ENCODE measurements around the gene TAS1R1.

The TAS1R1 gene

DNA sequence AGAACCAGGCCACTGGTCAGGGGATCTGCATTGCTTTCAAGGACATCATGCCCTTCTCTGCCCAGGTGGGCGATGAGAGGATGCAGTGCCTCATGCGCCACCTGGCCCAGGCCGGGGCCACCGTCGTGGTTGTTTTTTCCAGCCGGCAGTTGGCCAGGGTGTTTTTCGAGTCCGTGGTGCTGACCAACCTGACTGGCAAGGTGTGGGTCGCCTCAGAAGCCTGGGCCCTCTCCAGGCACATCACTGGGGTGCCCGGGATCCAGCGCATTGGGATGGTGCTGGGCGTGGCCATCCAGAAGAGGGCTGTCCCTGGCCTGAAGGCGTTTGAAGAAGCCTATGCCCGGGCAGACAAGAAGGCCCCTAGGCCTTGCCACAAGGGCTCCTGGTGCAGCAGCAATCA lies 19.7 kb downstream of the TAS1R1 start:
- no peak for DNase-seq

DNA sequence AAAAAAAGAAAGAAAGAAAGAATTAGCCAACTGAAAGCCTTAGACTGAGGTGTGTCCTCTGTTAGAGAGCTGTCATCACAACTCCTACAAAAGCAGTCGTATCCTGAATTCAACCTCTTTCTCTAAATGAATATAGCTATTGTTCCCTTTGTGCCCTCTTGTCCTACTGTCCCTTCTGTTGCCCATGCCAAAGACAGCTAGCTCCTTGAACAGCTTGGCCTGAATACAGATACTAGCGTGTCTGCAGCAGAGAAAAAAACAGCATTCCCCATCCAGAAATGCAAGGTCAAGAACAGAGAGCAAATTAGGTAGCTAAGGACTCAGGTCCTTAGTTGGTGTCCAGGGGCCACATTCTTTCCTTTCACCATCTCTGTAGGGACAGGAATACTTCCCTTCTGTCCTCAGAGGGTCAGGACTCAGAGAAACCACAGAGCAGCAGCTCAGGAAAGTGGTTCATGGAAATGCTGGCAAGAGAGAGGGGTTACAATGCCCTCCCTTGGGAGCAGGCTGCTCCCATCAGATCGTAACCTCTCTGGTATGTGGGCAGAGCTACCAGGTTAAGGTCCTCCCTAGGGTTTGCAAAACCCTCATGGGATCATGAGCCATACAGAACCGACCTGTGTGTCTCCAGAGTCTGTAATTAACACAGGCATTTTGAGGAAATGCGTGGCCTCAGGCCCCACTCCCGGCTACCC lies 22.9 kb downstream of the TAS1R1 start:
- DNase-seq = no peak

DNA sequence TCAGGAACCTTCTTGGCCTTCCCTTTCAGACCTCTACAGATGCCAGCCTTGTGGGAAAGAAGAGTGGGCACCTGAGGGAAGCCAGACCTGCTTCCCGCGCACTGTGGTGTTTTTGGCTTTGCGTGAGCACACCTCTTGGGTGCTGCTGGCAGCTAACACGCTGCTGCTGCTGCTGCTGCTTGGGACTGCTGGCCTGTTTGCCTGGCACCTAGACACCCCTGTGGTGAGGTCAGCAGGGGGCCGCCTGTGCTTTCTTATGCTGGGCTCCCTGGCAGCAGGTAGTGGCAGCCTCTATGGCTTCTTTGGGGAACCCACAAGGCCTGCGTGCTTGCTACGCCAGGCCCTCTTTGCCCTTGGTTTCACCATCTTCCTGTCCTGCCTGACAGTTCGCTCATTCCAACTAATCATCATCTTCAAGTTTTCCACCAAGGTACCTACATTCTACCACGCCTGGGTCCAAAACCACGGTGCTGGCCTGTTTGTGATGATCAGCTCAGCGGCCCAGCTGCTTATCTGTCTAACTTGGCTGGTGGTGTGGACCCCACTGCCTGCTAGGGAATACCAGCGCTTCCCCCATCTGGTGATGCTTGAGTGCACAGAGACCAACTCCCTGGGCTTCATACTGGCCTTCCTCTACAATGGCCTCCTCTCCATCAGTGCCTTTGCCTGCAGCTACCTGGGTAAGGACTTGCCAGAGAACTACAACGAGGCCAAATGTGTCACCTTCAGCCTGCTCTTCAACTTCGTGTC lies 23.7 kb downstream of the TAS1R1 start:
- DNase-seq = no peak

DNA sequence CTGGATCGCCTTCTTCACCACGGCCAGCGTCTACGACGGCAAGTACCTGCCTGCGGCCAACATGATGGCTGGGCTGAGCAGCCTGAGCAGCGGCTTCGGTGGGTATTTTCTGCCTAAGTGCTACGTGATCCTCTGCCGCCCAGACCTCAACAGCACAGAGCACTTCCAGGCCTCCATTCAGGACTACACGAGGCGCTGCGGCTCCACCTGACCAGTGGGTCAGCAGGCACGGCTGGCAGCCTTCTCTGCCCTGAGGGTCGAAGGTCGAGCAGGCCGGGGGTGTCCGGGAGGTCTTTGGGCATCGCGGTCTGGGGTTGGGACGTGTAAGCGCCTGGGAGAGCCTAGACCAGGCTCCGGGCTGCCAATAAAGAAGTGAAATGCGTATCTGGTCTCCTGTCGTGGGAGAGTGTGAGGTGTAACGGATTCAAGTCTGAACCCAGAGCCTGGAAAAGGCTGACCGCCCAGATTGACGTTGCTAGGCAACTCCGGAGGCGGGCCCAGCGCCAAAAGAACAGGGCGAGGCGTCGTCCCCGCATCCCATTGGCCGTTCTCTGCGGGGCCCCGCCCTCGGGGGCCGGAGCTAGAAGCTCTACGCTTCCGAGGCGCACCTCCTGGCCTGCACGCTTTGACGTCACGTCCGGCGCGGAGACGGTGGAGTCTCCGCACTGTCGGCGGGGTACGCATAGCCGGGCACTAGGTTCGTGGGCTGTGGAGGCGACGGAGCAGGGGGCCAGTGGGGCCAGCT lies 24.4 kb downstream of the TAS1R1 start, which contains the start of gene ZBTB48:
Gene ZBTB48 (plus strand): TSS at position 621 of the 745 bp plus-strand sequence. CDS start 616 bp downstream, outside the sequence.
- peak; percentile 98 for DNase-seq

DNA sequence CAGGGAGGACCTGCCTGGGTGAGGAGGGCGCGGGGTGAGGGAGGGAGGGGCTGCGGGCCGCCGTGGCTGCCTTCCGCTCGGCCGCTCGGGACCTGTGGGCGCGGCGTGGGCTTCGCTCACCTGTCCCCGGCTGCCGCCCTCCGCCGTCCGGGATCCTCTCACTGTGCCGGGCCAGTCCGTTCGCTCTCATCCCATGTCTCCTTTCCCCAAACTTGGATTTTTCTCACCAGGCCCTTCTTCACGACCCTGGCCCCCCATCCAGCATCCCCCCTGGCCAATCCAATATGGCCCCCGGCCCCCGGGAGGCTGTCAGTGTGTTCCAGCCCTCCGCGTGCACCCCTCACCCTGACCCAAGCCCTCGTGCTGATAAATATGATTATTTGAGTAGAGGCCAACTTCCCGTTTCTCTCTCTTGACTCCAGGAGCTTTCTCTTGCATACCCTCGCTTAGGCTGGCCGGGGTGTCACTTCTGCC lies 25.0 kb downstream of the TAS1R1 start:
- DNase-seq = no peak

DNA sequence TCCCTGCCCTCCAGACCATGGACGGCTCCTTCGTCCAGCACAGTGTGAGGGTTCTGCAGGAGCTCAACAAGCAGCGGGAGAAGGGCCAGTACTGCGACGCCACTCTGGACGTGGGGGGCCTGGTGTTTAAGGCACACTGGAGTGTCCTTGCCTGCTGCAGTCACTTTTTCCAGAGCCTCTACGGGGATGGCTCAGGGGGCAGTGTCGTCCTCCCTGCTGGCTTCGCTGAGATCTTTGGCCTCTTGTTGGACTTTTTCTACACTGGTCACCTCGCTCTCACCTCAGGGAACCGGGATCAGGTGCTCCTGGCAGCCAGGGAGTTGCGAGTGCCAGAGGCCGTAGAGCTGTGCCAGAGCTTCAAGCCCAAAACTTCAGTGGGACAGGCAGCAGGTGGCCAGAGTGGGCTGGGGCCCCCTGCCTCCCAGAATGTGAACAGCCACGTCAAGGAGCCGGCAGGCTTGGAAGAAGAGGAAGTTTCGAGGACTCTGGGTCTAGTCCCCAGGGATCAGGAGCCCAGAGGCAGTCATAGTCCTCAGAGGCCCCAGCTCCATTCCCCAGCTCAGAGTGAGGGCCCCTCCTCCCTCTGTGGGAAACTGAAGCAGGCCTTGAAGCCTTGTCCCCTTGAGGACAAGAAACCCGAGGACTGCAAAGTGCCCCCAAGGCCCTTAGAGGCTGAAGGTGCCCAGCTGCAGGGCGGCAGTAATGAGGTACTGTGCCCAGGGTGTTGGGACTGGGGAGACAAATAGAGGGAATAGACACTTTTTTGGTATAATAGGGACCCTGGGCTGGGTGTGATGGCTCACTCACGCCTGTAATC lies 25.7 kb downstream of the TAS1R1 start:
- DNase-seq = no peak

DNA sequence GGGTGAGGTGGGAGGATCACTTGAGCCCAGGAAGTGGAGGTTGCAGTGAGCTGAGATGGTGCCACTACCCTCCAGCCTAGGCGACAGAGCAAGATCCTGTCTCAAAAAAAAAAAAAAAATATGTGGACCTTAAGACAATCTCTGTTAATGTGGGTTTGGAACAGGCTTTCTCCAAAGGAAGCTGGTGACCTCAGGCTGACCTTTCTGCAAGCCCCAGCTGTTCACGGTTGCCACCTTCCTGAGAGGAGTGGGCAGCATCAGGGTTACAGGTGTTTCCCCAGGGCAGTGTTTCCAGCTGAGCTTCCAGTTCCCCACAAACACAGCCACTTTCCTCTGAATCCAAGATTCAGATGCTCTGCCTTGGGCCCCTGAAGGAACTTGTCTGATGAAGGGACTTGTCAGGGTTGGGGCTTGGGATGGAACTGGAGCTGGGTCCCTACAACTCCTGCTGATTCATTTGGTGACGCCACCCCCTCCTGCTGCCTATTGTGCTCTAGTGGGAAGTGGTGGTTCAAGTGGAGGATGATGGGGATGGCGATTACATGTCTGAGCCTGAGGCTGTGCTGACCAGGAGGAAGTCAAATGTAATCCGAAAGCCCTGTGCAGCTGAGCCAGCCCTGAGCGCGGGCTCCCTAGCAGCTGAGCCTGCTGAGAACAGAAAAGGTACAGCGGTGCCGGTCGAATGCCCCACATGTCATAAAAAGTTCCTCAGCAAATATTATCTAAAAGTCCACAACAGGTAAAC lies 26.6 kb downstream of the TAS1R1 start:
- DNase-seq = no peak

DNA sequence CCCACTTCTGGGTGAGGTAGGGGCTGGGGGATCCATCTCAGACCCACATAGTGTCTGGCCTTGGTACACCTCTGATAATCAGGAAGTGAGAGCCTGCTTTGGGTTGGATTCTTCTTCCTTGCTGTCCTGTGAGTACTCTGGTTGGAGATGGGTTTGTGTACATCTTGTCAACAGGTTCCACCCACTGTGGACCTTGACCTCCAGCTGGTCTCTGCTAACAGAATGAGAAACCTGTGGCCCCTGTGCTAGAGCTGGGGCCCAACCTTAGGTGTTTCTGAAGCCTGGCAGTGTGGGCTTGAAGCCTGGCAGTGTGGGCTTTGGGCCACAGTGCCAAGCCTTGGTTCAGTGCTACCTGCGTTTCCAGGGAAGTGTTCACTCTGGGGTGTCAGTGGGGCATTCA lies 27.3 kb downstream of the TAS1R1 start:
- DNase-seq = no peak

DNA sequence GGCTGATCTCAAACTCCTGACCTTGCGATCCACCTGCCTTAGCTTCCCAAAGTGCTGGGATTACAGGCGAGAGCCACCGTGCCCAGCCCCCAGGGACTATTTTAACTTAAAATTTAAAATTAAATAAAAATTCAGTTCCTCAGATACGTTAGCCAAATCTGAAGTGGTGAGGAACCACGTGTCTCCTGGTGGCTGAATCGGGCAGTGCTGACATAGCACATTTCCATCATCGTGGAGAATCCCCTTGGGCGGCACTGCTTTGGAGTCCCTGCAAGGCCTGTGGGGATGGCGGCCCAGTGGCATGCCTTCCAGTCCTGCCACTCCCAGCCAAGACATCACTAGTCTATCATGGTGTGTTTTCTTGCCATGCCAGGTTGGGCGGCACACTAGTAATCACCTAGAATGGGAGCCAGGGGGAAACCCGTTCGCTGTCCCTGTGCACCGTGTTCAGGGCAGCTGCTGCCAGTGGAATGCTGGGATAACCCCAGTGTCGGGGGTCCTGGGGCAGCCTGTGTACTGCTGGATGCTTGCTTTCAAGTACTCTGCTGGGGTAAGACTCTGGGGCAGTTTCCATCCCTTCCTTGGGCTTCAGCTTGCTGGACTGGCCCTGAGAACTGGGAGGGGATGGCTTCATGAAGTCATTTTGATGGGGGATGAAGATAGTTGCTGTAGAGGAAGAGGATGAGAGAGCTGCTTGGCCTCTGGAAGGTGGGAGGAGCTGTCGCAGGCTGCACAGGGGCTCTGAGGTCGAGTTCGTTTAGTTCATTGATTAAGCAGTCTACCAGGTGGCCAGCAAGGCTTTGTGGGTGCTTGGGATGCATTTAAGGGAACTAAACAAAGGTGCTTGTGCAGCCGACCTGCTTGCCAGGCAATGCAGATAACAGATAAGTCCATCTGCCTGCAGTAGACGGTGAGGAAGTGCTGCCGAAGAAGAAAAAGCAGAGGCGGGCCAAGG lies 29.3 kb downstream of the TAS1R1 start:
- no peak for DNase-seq

DNA sequence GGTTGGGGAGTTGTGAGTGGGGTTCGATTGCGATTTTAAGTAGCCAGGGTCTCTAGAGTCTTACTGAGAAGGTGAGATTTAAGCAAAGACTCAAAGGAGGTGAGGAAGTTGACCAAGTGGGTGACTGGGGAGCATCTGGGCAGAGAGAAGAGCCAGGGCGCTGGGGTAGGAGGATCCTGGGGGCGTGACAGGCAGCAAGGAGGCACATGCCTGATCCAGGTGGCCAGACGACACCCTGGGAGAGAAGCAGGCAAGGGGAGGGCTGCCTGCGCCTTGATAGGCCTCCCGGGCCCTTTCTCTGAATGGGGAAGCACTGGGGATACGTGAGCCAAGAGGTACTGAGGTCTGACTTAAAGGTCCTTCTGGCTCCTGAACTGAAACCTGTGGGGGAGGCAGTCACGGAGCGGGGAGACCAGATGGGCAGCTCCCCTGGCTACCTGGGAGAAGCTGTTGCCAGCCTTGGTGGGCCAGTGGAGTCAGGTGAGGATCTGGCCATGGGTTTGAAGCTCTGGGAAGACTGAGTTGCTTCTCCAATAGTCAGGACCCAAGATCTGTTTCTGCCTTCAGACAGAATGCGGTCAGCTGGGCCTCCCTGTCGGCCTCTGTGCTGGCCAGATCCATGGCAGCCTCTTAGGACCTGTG lies 30.1 kb downstream of the TAS1R1 start:
- DNase-seq = no peak

DNA sequence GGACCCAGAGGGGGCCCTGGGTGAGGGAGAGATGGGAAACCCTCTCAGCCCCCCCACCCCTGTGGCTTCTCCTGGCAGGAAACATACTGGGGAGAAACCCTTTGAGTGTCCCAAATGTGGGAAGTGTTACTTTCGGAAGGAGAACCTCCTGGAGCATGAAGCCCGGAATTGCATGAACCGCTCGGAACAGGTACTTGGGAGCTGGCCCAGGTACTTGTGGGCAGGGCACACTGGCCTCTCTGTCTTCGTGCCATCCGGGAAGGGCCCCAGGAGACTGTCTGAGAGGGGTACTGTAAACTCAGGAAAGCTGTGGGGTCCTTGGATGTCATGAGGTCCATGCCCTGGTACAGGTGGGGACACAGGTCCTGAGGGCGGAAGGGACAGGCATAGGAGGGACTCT lies 30.7 kb downstream of the TAS1R1 start:
- no peak for DNase-seq

DNA sequence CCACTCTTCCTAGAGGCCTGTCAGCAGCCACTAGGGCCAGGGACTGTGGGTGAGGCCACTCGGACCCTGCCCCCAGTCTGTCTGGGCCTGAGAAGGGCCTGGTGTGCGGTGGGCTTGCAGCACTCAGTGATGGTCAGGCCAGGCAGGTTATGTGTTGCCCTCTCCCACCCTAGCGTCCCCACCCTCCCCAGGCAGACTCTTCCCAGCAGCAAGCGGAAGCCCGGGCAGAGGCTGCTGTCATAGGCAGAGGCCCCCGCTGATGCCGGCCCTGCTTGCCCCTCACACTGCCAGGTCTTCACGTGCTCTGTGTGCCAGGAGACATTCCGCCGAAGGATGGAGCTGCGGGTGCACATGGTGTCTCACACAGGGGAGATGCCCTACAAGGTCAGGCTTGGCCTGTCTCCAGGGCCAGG lies 31.3 kb downstream of the TAS1R1 start:
- DNase-seq = no peak

DNA sequence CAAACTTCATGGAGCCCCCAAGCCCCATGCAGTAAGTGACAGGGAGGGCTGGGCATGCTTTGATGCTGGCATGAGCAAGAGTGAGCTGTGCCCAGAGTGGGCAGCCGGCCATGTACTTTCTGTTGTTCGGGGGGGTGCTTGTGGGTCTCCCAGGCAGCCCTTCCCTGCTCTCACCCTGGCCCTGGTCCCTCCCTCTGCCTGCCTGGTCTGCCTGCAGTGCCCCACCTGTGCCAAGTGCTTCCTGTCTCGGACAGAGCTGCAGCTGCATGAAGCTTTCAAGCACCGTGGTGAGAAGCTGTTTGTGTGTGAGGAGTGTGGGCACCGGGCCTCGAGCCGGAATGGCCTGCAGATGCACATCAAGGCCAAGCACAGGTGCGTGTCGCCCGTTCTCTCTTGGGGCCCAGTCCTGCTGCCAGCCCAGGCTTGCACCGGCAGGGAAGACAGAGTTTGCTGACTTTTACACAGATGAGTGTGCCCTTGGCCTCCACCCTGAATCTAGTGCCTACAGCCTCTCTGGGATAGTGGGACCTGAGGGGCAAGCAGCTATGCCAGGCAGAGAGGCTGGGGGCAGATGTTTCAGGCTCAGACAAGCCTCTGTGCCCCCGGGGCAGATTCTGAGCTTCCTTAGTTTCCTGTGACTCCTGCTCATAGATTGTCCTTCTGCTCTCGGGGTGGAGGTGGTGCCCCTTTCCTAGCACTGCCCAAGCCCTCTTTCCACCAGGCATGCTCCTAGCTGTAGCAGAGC lies 32.3 kb downstream of the TAS1R1 start:
- DNase-seq = no peak

DNA sequence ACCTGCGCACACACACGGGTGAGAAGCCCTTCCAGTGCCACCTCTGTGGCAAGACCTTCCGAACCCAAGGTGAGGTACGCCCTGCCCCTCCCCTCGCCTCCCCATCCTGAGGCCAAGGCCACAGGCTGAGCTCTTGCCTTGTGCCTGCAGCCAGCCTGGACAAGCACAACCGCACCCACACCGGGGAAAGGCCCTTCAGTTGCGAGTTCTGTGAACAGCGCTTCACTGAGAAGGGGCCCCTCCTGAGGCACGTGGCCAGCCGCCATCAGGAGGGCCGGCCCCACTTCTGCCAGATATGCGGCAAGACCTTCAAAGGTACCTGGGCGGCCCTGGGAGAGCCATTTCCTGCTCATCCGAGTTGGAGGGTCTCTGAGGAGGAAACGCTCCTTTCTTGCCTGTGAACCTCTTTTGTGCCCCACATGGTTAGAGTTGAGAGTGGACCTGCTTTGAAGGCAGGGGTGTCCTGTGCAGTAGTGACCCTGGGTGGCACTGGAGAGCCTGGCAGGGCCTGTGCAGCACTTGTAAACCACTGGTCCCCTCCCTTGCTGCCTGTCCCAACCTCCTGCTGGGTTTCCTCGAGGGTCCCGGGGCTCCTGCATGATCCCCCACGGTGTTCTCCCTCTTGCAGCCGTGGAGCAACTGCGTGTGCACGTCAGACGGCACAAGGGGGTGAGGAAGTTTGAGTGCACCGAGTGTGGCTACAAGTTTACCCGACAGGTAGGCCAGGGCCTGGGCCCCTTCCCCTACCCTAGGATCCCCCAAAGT lies 33.2 kb downstream of the TAS1R1 start:
- DNase-seq = no peak

DNA sequence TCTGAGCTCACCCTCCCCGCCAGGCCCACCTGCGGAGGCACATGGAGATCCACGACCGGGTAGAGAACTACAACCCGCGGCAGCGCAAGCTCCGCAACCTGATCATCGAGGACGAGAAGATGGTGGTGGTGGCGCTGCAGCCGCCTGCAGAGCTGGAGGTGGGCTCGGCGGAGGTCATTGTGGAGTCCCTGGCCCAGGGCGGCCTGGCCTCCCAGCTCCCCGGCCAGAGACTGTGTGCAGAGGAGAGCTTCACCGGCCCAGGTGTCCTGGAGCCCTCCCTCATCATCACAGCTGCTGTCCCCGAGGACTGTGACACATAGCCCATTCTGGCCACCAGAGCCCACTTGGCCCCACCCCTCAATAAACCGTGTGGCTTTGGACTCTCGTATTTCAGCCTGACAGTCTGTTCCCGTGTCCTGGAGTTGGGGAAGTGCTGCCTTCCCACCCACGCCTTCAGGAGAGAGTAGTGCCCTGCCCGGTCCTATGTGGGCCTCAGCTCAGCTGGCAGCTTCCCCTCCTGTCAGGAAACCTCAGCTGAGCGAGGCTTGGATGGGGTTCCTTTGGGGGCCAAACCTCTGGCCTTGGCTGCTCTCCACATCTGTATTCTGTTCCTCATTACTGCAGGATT lies 33.9 kb downstream of the TAS1R1 start:
- no peak for DNase-seq

DNA sequence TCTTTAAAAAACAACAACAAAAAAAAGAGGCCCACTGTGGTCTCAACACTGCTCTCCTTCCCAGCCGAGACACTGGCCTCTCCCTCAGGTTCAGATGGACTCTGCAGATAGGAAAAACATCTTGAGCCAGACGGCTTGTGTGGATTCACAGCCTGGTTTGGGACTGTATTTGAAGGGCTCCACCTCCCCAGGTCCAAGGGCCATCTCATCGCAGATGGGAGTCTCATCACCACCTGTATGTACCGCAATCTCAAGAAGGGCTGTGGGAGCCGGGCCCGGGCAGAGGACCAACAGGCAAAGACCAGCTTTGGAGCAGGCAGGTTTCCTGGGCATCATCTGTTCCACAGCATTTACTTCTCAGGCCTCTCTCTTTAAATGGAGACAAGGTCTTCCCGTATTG lies 34.9 kb downstream of the TAS1R1 start:
- no peak for DNase-seq

DNA sequence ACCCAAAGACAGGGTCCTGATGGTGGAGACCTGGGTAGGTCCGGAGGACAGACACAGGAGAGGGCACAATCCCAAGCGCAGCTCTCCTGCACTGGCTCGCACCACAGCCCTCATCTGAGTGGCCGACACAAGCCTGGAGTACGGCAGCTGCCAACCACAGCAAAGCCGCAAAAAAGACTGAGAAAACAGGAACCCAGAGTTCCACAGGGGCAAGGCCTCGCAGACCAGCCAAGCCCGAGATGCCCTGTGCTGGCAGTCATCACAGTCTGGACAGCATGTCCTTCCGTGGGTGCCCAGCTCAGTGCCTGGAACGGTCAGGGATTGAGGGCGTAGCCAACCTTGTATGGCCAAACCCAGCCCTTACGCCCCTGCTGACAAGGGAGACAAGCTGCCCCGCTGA lies 36.1 kb downstream of the TAS1R1 start:
- no peak for DNase-seq

DNA sequence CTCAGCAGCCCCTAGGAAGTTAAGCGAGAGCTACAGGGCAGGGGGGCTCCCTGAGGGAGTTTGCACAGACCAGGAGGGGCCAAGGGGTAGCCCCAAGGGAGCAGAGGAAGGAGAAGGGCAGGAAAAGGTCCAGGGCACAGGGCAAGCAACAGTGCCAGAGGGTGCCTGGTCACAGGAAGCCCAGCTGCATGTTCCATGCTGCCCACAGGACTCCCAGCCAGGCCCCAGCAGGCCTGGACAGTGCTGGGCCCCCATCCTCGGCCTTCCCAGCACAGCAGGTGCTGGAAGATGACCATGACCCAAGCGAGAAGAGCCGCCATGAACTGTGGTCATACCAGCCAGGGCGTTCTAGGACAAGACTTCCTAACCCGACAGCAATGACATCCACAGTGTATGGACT lies 36.5 kb downstream of the TAS1R1 start:
- DNase-seq = no peak
